ENCODE measurements around the gene CREB3L2. TPM values are rescaled to one million over a fixed set of nuclear protein-coding genes. Genes with fewer than 3 reads are reported as not detected.

The CREB3L2 gene
- total and polyA plus RNA-seq, 2 of the 8 experiments (the other 6 are each of a cell fraction or from before 2014, with no cell fraction given) = 14.4 to 48.3 TPM

- no peak overlapping the region for H3K4me2 ChIP-seq (ENCODE audit: insufficient read depth in 1 of 2, low read depth in 2 of 2, low read length in 2 of 2)
- H3K23me2 ChIP-seq (ENCODE audit: low read depth, low read length) = no peaks in the 10 kb centered on the region
- no peak overlapping the region for H3K4me3 ChIP-seq (ENCODE audit: extremely low read depth in 1 of 4, insufficient read depth in 2 of 4, low read depth in 3 of 4, low read length in 4 of 4)
- no peak overlapping the region for H2BK12ac ChIP-seq (ENCODE audit: low read depth, low read length)
- no peak overlapping the region for H3K56ac ChIP-seq (replicated peaks; ENCODE audit: insufficient read length, low read depth, low read length)
- H3K14ac ChIP-seq (ENCODE audit: insufficient read length) = no peak overlapping the region
- no peak overlapping the region for H2BK5ac ChIP-seq (ENCODE audit: low read depth, low read length)
- H4K8ac ChIP-seq (ENCODE audit: extremely low read depth, insufficient read depth, low read length) = no peak overlapping the region
- no peak overlapping the region for H3K23ac ChIP-seq (ENCODE audit: insufficient read length)
- H3K27me3 ChIP-seq (replicated peaks in 1 of 4; ENCODE audit: control insufficient read depth in 3 of 4, extremely low read depth in 1 of 4, insufficient read depth in 3 of 4, low read length in 3 of 4) = no peaks in the 10 kb centered on the region
- H3K79me2 ChIP-seq (ENCODE audit: control insufficient read depth in 1 of 2, insufficient read depth in 2 of 2, low read length in 2 of 2) = peaks cover 0 to 55% of the 10 kb centered on the region in 2 experiments; a peak in 3 of 4 replicates
- no peaks in the 10 kb centered on the region for H3K9me3 ChIP-seq (ENCODE audit: insufficient read depth in 2 of 2, low read depth in 1 of 2, low read length in 1 of 2)
- H3K36me3 ChIP-seq (ENCODE audit: control insufficient read depth in 2 of 4, insufficient read depth in 4 of 4, low read length in 3 of 4) = peaks cover 0 to 3% (median 0%) of the 10 kb centered on the region in 4 experiments; a peak in 1 of 8 replicates
- no peak overlapping the region for H2BK20ac ChIP-seq (ENCODE audit: low read length)
- H3K79me1 ChIP-seq (ENCODE audit: low read depth, low read length) = peaks cover under 1% of the 10 kb centered on the region
- H2AFZ ChIP-seq (ENCODE audit: low read length) = no peak overlapping the region
- no peak overlapping the region for H3K18ac ChIP-seq (ENCODE audit: extremely low read depth, low read length)
- CTCF ChIA-PET (ENCODE audit: partially characterized antibody) = interaction anchor here (0.7 to 1.6 kb wide), 5 partner anchors 12 to 46 kb away, joined by 3 to 4 read pairs (median 3); partner anchors contain the start of gene CREB3L2
- no peak overlapping the region for H3K4ac ChIP-seq (replicated peaks; ENCODE audit: insufficient read length, low read depth, low read length)
- no peak overlapping the region for H4K91ac ChIP-seq (replicated peaks; ENCODE audit: insufficient read length, low read length)
- no peak for FAIRE-seq
- POLR2A ChIA-PET (ENCODE audit: partially characterized antibody) = no interaction called here
- H4K20me1 ChIP-seq (replicated peaks in 1 of 2; ENCODE audit: control insufficient read depth in 1 of 2, insufficient read depth in 2 of 2, low read length in 2 of 2) = peaks cover 0 to 2% of the 10 kb centered on the region in 2 experiments
- WGBS, 2 experiments (ENCODE audit: extremely low coverage in 1 of 2, insufficient coverage in 1 of 2, insufficient read length in 1 of 2, insufficient replicate concordance in 2 of 2, low coverage in 1 of 2, low lambda C conversion rate in 2 of 2, missing lambda C conversion rate in 1 of 2) = 97% methylated on average over 5 of the region's 5 CpGs; no CpG with 5 or more reads in 1 of the 2 experiments
- H3K9ac ChIP-seq (replicated peaks in 1 of 4; ENCODE audit: extremely low read depth in 1 of 4, low read depth in 3 of 4, low read length in 3 of 4) = no peak overlapping the region
- no peak overlapping the region for H4K5ac ChIP-seq (ENCODE audit: insufficient read length, low read depth, low read length)
- H2BK120ac ChIP-seq (replicated peaks; ENCODE audit: low read depth, low read length) = no peak overlapping the region
- H3K27ac ChIP-seq (ENCODE audit: low read depth, low read length) = no peak overlapping the region
- DNase-seq (ENCODE audit: low read depth in 1 of 2, low spot score in 2 of 2) = no peak
- H2AK5ac ChIP-seq (ENCODE audit: low read depth, low read length) = no peak overlapping the region
- H2BK15ac ChIP-seq (ENCODE audit: low read length) = no peak overlapping the region
- H3K4me1 ChIP-seq (replicated peaks in 1 of 4; ENCODE audit: control insufficient read depth in 3 of 4, insufficient read depth in 4 of 4, low read length in 3 of 4) = peaks cover 4 to 20% (median 12%) of the 10 kb centered on the region in 4 experiments; a peak in 6 of 7 replicates
- no peak for TF ChIP-seq ZNF274 (IDR thresholded peaks at IDR 0.05; ENCODE audit: borderline replicate concordance, extremely low read depth, low read length)
- TF ChIP-seq KDM1A (IDR thresholded peaks at IDR 0.05; ENCODE audit: borderline replicate concordance, low read length) = no peak
- TF ChIP-seq SIRT6 (IDR thresholded peaks at IDR 0.05; ENCODE audit: low read length) = no peak
- TF ChIP-seq CBX8 (IDR thresholded peaks at IDR 0.05; ENCODE audit: borderline replicate concordance, low read depth, low read length) = no peak
- no peak for TF ChIP-seq CTBP2 (IDR thresholded peaks at IDR 0.05; ENCODE audit: borderline replicate concordance, insufficient read depth, insufficient read length, low read length)
- no peak for TF ChIP-seq GABPA (IDR thresholded peaks at IDR 0.05; ENCODE audit: borderline replicate concordance, insufficient read depth, low read length)
- no peak for TF ChIP-seq RFX5 (IDR thresholded peaks at IDR 0.05; ENCODE audit: borderline replicate concordance, low read depth, low read length)
- no peak for TF ChIP-seq KDM4A (IDR thresholded peaks at IDR 0.05; ENCODE audit: low read depth, low read length, severe bottlenecking)
- no peak for TF ChIP-seq BACH1 (IDR thresholded peaks at IDR 0.05; ENCODE audit: low read length)
- TF ChIP-seq USF2 (IDR thresholded peaks at IDR 0.05; ENCODE audit: low read length) = no peak
- TF ChIP-seq CHD1 (IDR thresholded peaks at IDR 0.05; ENCODE audit: low read depth, low read length) = no peak
- no peak for TF ChIP-seq SIX5 (IDR thresholded peaks at IDR 0.05; ENCODE audit: low read depth, low read length)
- TF ChIP-seq CEBPB (IDR thresholded peaks at IDR 0.05; ENCODE audit: low read depth, low read length) = no peak
- TF ChIP-seq SRF (IDR thresholded peaks at IDR 0.05; ENCODE audit: low read depth, low read length) = no peak
Measured at GRCh38 chr7:137956183-137956582, 45.7 kb downstream of the CREB3L2 start.
